ENCODE data around the gene APOBEC4.

APOBEC4 gene

GRCh38 chr1:183675883-183676585 is 22.9 kb upstream of the APOBEC4 start:
- Mint-ChIP-seq H3K27ac (no peak overlapping the region), H3K36me3 (ENCODE audit: low read depth) (no peaks in the 10 kb centered on the region), H3K27me3 (ENCODE audit: low read depth, poor library complexity) (peaks cover 3% of the 10 kb centered on the region), H3K4me3 (no peak overlapping the region), H3K9me3 (peaks cover 16% of the 10 kb centered on the region), H3K4me1 (no peaks in the 10 kb centered on the region)
- TF ChIP-seq, protein P1, sequence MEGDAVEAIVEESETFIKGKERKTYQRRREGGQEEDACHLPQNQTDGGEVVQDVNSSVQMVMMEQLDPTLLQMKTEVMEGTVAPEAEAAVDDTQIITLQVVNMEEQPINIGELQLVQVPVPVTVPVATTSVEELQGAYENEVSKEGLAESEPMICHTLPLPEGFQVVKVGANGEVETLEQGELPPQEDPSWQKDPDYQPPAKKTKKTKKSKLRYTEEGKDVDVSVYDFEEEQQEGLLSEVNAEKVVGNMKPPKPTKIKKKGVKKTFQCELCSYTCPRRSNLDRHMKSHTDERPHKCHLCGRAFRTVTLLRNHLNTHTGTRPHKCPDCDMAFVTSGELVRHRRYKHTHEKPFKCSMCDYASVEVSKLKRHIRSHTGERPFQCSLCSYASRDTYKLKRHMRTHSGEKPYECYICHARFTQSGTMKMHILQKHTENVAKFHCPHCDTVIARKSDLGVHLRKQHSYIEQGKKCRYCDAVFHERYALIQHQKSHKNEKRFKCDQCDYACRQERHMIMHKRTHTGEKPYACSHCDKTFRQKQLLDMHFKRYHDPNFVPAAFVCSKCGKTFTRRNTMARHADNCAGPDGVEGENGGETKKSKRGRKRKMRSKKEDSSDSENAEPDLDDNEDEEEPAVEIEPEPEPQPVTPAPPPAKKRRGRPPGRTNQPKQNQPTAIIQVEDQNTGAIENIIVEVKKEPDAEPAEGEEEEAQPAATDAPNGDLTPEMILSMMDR (IDR thresholded peaks at IDR 0.05), result no peak
- DNase-seq, result no peak

GRCh38 chr1:183675381-183675780 is 22.3 kb upstream of the APOBEC4 start:
- no peaks in the 10 kb centered on the region for H3K4me1 Mint-ChIP-seq
- H3K27ac Mint-ChIP-seq, result no peak overlapping the region
- no peak overlapping the region for H3K4me3 Mint-ChIP-seq
- DNase-seq, result no peak
- H3K27me3 Mint-ChIP-seq (ENCODE audit: low read depth, poor library complexity), result peaks cover 3% of the 10 kb centered on the region
- no peaks in the 10 kb centered on the region for H3K36me3 Mint-ChIP-seq (ENCODE audit: low read depth)
- TF ChIP-seq, protein P1 (IDR thresholded peaks at IDR 0.05), result no peak
- peaks cover 22% of the 10 kb centered on the region for H3K9me3 Mint-ChIP-seq

GRCh38 chr1:183674886-183675285 is 21.8 kb upstream of the APOBEC4 start:
- H3K27me3 Mint-ChIP-seq (ENCODE audit: low read depth, poor library complexity), result peaks cover 3% of the 10 kb centered on the region
- TF ChIP-seq, protein P1 (IDR thresholded peaks at IDR 0.05), result no peak
- H3K27ac Mint-ChIP-seq, result no peak overlapping the region
- H3K4me3 Mint-ChIP-seq, result no peak overlapping the region
- peaks cover 19% of the 10 kb centered on the region for H3K9me3 Mint-ChIP-seq
- H3K36me3 Mint-ChIP-seq (ENCODE audit: low read depth), result no peaks in the 10 kb centered on the region
- DNase-seq, result no peak
- H3K4me1 Mint-ChIP-seq, result no peaks in the 10 kb centered on the region

DNA sequence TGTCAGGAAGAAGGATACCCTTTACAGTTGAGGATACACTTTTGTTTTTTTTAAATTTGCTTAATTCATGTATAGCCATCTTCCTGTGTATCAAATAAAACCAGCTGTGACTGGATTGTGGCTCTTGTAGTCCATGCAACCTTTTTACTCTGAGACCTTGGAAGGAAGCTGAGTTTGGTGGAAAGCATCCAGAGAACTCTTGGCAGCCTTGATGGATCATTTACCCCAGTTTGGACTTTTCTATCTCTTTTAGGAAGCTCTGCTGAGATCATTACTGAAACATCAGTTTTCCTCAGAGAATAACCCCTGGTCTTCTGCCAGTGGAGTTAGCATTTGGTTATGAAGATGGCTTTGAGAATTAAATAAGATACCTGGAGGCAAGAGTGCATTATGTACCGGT is 21.2 kb upstream of the APOBEC4 start:
- peaks cover 19% of the 10 kb centered on the region for H3K9me3 Mint-ChIP-seq
- DNase-seq, result no peak
- H3K27ac Mint-ChIP-seq, result no peak overlapping the region
- H3K27me3 Mint-ChIP-seq (ENCODE audit: low read depth, poor library complexity), result peaks cover 3% of the 10 kb centered on the region
- no peaks in the 10 kb centered on the region for H3K36me3 Mint-ChIP-seq (ENCODE audit: low read depth)
- no peak overlapping the region for H3K4me3 Mint-ChIP-seq
- TF ChIP-seq, protein P1 (IDR thresholded peaks at IDR 0.05), result no peak
- H3K4me1 Mint-ChIP-seq, result no peaks in the 10 kb centered on the region

DNA sequence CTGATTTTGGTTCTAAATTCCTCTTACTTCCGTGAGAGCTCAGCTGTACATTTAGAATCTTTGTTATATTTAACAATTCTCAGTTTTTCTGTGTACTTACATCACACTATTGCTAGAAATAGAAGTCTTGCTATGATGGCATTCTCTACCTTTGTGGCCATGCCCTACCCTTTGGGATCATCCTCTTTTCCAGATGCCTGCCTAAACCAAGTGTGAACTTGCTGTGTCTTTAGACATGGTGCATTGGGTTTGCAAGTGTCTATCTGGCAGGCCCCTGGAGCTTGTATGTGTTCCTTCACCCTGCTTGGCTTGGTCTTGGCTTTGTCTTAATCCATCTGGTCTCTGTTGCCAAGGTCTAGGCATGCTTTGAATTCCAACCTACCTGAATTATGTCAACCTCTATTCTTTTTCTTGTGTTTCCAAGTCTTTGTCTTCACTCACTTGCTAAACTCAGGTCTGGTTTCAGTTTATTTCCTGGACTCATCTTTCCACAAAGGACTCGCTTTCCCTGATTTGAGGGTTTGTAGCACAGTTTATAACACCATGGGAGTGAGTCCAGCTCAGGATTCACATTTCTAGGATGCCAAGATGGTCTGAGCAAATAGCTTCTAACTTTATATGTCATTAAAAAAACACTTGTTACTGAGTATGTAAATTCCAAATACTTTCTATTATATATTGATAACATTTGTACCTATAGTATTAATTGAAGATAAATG is 20.6 kb upstream of the APOBEC4 start:
- TF ChIP-seq, protein P1 (IDR thresholded peaks at IDR 0.05), result no peak
- H3K9me3 Mint-ChIP-seq, result peaks cover 20% of the 10 kb centered on the region
- peaks cover 3% of the 10 kb centered on the region for H3K27me3 Mint-ChIP-seq (ENCODE audit: low read depth, poor library complexity)
- no peaks in the 10 kb centered on the region for H3K36me3 Mint-ChIP-seq (ENCODE audit: low read depth)
- no peak overlapping the region for H3K27ac Mint-ChIP-seq
- DNase-seq, result no peak
- no peaks in the 10 kb centered on the region for H3K4me1 Mint-ChIP-seq
- H3K4me3 Mint-ChIP-seq, result no peak overlapping the region
